ENCODE results near the gene MBOAT2. TPM values are rescaled to one million over a fixed set of nuclear protein-coding genes. Genes with fewer than 3 reads are reported as not detected.

Gene MBOAT2
- total RNA-seq, 2 donors from 2014 or later, result 5.2 to 5.8 TPM

- Histone ChIP-seq H3K27me3 (no peaks in the 10 kb centered on the region), H3K4me1 (no peaks in the 10 kb centered on the region), H3K4me3 (no peak overlapping the region), H3K27ac (no peak overlapping the region), H3K9me3 (no peaks in the 10 kb centered on the region), H3K36me3 (no peaks in the 10 kb centered on the region)
- DNase-seq (ENCODE audit: low spot score), result no peak
- TF ChIP-seq CTCF (IDR thresholded peaks at IDR 0.05), result no peak
Observed at GRCh38 chr2:8849327-8849726, 154.2 kb downstream of the MBOAT2 start.

- no peak overlapping the region for H3K27ac ChIP-seq
- no peaks in the 10 kb centered on the region for H3K36me3 ChIP-seq
- H3K27me3 ChIP-seq, result no peaks in the 10 kb centered on the region
- no peak for DNase-seq (ENCODE audit: low spot score)
- H3K4me3 ChIP-seq, result no peak overlapping the region
- no peaks in the 10 kb centered on the region for H3K9me3 ChIP-seq
- no peaks in the 10 kb centered on the region for H3K4me1 ChIP-seq
- TF ChIP-seq CTCF (IDR thresholded peaks at IDR 0.05), result no peak
Observed at GRCh38 chr2:8848328-8849100, 155.0 kb downstream of the MBOAT2 start.

- Histone ChIP-seq H3K27ac (no peak overlapping the region), H3K4me1 (no peaks in the 10 kb centered on the region), H3K9me3 (no peaks in the 10 kb centered on the region), H3K4me3 (no peak overlapping the region), H3K27me3 (no peaks in the 10 kb centered on the region), H3K36me3 (no peaks in the 10 kb centered on the region)
- DNase-seq (ENCODE audit: low spot score), result no peak
- TF ChIP-seq CTCF (IDR thresholded peaks at IDR 0.05), result no peak
Observed at GRCh38 chr2:8847400-8847799, 156.1 kb downstream of the MBOAT2 start.

- TF ChIP-seq CTCF (IDR thresholded peaks at IDR 0.05), result no peak
Observed at GRCh38 chr2:8841932-8842331, 161.6 kb downstream of the MBOAT2 start.

GRCh38 chr2:8840475-8841091 is 162.9 kb downstream of the MBOAT2 start:
- H3K27me3 ChIP-seq, result no peaks in the 10 kb centered on the region
- DNase-seq (ENCODE audit: low spot score), result no peak
- no peaks in the 10 kb centered on the region for H3K36me3 ChIP-seq
- no peak overlapping the region for H3K4me3 ChIP-seq
- no peak for TF ChIP-seq CTCF (IDR thresholded peaks at IDR 0.05)
- no peaks in the 10 kb centered on the region for H3K9me3 ChIP-seq
- H3K4me1 ChIP-seq, result peaks cover 0 to 16% of the 10 kb centered on the region in 2 donors
- H3K27ac ChIP-seq, result no peak overlapping the region

More at GRCh38 chr2:8841932-8842331, 161.6 kb downstream of the MBOAT2 start:
- DNase-seq (ENCODE audit: low spot score), result no peak
- Histone ChIP-seq H3K36me3 (no peaks in the 10 kb centered on the region), H3K9me3 (no peaks in the 10 kb centered on the region), H3K4me3 (no peak overlapping the region), H3K27me3 (no peaks in the 10 kb centered on the region), H3K4me1 (peaks cover 0 to 4% of the 10 kb centered on the region in 2 donors), H3K27ac (no peak overlapping the region)

Measured in right atrium auricular region (tissue), 2 donors.